ENCODE data around the gene APOL2.

DNA sequence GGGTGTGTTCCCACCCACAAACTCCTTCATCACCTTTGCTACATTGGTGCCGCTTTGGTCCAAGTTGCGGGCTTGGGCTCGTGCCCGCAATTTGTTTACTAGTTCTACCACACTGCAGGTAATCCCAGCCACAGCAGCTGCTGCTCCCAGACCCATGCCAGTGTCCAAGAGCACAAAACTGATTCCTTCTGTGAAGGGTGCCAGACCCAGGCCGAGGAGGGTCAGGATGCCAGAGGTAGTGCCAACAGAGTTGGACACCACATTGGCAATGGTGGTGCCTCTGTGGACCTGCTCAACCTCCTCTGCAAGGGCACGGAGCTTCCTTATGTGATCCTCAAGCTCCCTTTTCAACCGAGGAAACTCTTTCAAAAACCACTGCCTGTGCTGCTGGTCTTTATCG is 11.5 kb downstream of the APOL2 start:
- TF ChIP-seq, protein P1, sequence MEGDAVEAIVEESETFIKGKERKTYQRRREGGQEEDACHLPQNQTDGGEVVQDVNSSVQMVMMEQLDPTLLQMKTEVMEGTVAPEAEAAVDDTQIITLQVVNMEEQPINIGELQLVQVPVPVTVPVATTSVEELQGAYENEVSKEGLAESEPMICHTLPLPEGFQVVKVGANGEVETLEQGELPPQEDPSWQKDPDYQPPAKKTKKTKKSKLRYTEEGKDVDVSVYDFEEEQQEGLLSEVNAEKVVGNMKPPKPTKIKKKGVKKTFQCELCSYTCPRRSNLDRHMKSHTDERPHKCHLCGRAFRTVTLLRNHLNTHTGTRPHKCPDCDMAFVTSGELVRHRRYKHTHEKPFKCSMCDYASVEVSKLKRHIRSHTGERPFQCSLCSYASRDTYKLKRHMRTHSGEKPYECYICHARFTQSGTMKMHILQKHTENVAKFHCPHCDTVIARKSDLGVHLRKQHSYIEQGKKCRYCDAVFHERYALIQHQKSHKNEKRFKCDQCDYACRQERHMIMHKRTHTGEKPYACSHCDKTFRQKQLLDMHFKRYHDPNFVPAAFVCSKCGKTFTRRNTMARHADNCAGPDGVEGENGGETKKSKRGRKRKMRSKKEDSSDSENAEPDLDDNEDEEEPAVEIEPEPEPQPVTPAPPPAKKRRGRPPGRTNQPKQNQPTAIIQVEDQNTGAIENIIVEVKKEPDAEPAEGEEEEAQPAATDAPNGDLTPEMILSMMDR (optimal IDR thresholded peaks at IDR 0.05 in 1 of 3, IDR thresholded peaks at IDR 0.05 in 1 of 3, conservative IDR thresholded peaks at IDR 0.05 in 1 of 3; ENCODE audit: extremely low read depth in 1 of 3, insufficient read depth in 2 of 3, low read length in 3 of 3), result no peak
- TF ChIP-seq EZH2 (IDR thresholded peaks at IDR 0.05; ENCODE audit: low read length), result no peak

All from keratinocyte (primary cell).